Measurements from ENCODE around the gene LRRC72. TPM values are rescaled to one million over a fixed set of nuclear protein-coding genes. Genes with fewer than 3 reads are reported as not detected.

Gene LRRC72
- total RNA-seq, 1 donor from 2014 or later, result not detected

DNA sequence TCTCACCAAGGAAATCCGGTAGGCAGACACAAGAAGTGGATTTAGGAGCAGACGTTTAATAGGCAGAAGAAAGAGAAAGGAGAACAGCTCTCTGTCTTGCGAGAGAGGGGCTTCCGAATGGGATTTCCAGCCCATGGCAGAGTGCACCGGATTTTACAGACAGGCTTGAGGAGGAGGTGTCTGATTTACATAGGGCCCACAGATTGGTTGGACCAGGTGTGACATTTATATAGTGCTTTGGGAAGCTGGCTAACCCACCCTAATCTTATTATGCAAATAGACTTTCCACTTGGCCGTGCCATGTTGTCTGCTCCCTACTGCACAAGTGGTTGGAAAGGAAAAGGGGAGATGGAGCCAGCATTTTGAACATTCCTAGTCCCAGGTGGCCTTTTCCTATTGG lies 61.2 kb downstream of the LRRC72 start:
- H3K27ac Mint-ChIP-seq (ENCODE audit: unreplicated experiment), result no peak overlapping the region
- H3K36me3 Mint-ChIP-seq (ENCODE audit: low read depth, unreplicated experiment), result no peaks in the 10 kb centered on the region
- no peak overlapping the region for H3K27ac ChIP-seq (ENCODE audit: low read depth, low read length)
- TF ChIP-seq EZH2 (IDR thresholded peaks at IDR 0.05; ENCODE audit: insufficient read depth, low read length), result no peak
- TF ChIP-seq, protein P1, sequence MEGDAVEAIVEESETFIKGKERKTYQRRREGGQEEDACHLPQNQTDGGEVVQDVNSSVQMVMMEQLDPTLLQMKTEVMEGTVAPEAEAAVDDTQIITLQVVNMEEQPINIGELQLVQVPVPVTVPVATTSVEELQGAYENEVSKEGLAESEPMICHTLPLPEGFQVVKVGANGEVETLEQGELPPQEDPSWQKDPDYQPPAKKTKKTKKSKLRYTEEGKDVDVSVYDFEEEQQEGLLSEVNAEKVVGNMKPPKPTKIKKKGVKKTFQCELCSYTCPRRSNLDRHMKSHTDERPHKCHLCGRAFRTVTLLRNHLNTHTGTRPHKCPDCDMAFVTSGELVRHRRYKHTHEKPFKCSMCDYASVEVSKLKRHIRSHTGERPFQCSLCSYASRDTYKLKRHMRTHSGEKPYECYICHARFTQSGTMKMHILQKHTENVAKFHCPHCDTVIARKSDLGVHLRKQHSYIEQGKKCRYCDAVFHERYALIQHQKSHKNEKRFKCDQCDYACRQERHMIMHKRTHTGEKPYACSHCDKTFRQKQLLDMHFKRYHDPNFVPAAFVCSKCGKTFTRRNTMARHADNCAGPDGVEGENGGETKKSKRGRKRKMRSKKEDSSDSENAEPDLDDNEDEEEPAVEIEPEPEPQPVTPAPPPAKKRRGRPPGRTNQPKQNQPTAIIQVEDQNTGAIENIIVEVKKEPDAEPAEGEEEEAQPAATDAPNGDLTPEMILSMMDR (IDR thresholded peaks at IDR 0.05; ENCODE audit: insufficient read depth, low read depth, low read length), result no peak
- peaks cover 7% of the 10 kb centered on the region for H3K4me1 Mint-ChIP-seq (ENCODE audit: low read depth, unreplicated experiment)
- no peak for FAIRE-seq
- H3K9ac ChIP-seq (ENCODE audit: low read length), result no peak overlapping the region
- no peak overlapping the region for H2AFZ ChIP-seq (ENCODE audit: low read depth, low read length)
- H3K4me1 ChIP-seq (ENCODE audit: insufficient read depth, low read length), result no peaks in the 10 kb centered on the region
- H4K20me1 ChIP-seq (ENCODE audit: insufficient read depth, low read length), result no peaks in the 10 kb centered on the region
- H3K9me3 Mint-ChIP-seq (ENCODE audit: unreplicated experiment), result peaks cover 6% of the 10 kb centered on the region
- no peak overlapping the region for H3K4me3 Mint-ChIP-seq (ENCODE audit: unreplicated experiment)
- H3K36me3 ChIP-seq (ENCODE audit: insufficient read depth, low read length), result no peaks in the 10 kb centered on the region
- H3K4me3 ChIP-seq (ENCODE audit: insufficient read depth, low read depth, low read length), result no peak overlapping the region
- no peak for DNase-seq (ENCODE audit: low read depth)
- no peaks in the 10 kb centered on the region for H3K9me3 ChIP-seq (ENCODE audit: insufficient read depth, low read depth, low read length)
- no peaks in the 10 kb centered on the region for H3K79me2 ChIP-seq (ENCODE audit: insufficient read depth, low read length)
- H3K4me2 ChIP-seq (ENCODE audit: low read length), result no peak overlapping the region
- H3K27me3 ChIP-seq (ENCODE audit: insufficient read depth, low read length), result no peaks in the 10 kb centered on the region
- H3K27me3 Mint-ChIP-seq (ENCODE audit: low read depth, unreplicated experiment), result no peaks in the 10 kb centered on the region

DNA sequence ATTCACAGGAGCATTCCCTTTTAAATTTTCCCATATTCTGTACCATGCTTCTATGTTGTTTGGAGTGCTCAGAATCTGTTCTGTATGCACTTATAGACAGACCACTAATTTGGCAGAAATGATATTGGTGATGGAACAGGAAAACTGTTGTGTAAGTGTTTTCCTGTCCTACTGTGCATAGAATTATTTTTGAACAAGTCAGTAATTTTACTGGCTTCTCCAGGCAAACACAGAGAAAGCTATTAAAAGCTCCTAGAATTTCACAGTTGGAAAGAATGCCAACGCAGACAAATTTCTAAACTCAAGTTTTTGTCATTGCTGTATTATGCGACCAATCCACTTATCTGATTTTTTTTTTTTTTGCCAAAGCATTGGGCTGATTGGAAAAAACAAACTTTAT lies 63.3 kb downstream of the LRRC72 start:
- Histone ChIP-seq H3K4me1 (ENCODE audit: insufficient read depth, low read length) (no peaks in the 10 kb centered on the region), H3K27ac (ENCODE audit: low read depth, low read length) (no peak overlapping the region), H3K79me2 (ENCODE audit: insufficient read depth, low read length) (no peaks in the 10 kb centered on the region), H3K4me2 (ENCODE audit: low read length) (no peak overlapping the region), H3K36me3 (ENCODE audit: insufficient read depth, low read length) (no peaks in the 10 kb centered on the region), H2AFZ (ENCODE audit: low read depth, low read length) (no peak overlapping the region), H3K27me3 (ENCODE audit: insufficient read depth, low read length) (no peaks in the 10 kb centered on the region), H3K9me3 (ENCODE audit: insufficient read depth, low read depth, low read length) (no peaks in the 10 kb centered on the region), H3K9ac (ENCODE audit: low read length) (no peak overlapping the region), H4K20me1 (ENCODE audit: insufficient read depth, low read length) (no peaks in the 10 kb centered on the region), H3K4me3 (ENCODE audit: insufficient read depth, low read depth, low read length) (no peak overlapping the region)
- TF ChIP-seq, protein P1 (IDR thresholded peaks at IDR 0.05; ENCODE audit: insufficient read depth, low read depth, low read length), result no peak
- TF ChIP-seq EZH2 (IDR thresholded peaks at IDR 0.05; ENCODE audit: insufficient read depth, low read length), result no peak
- H3K4me1 Mint-ChIP-seq (ENCODE audit: low read depth, unreplicated experiment), result peaks cover 15% of the 10 kb centered on the region
- H3K27me3 Mint-ChIP-seq (ENCODE audit: low read depth, unreplicated experiment), result no peaks in the 10 kb centered on the region
- H3K4me3 Mint-ChIP-seq (ENCODE audit: unreplicated experiment), result no peak overlapping the region
- H3K9me3 Mint-ChIP-seq (ENCODE audit: unreplicated experiment), result peaks cover 6% of the 10 kb centered on the region
- no peak for FAIRE-seq
- no peak for DNase-seq (ENCODE audit: low read depth)
- no peaks in the 10 kb centered on the region for H3K36me3 Mint-ChIP-seq (ENCODE audit: low read depth, unreplicated experiment)
- no peak overlapping the region for H3K27ac Mint-ChIP-seq (ENCODE audit: unreplicated experiment)

DNA sequence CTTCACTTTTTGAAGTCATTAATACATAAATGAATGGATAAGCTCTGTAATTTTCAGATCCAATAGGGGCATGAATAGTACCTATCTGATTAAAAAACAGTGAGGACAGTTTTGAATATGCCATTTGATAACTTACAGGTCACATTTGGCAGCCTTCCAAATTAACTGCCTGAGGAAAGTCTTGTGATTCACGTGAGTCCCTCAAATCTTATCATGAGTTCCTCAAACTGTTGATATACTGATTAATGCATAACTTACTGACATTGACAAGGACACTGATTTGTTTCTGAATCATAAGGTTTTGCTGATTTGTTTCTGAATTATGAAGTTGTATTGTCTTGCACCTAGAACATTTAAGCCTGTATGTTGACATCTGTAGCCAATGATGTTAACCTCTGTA lies 63.8 kb downstream of the LRRC72 start:
- TF ChIP-seq, protein P1 (IDR thresholded peaks at IDR 0.05; ENCODE audit: insufficient read depth, low read depth, low read length), result no peak
- TF ChIP-seq EZH2 (IDR thresholded peaks at IDR 0.05; ENCODE audit: insufficient read depth, low read length), result no peak
- Mint-ChIP-seq H3K36me3 (ENCODE audit: low read depth, unreplicated experiment) (no peaks in the 10 kb centered on the region), H3K4me3 (ENCODE audit: unreplicated experiment) (no peak overlapping the region), H3K4me1 (ENCODE audit: low read depth, unreplicated experiment) (peaks cover 16% of the 10 kb centered on the region), H3K27me3 (ENCODE audit: low read depth, unreplicated experiment) (no peaks in the 10 kb centered on the region), H3K27ac (ENCODE audit: unreplicated experiment) (no peak overlapping the region), H3K9me3 (ENCODE audit: unreplicated experiment) (peaks cover 4% of the 10 kb centered on the region)
- Histone ChIP-seq H2AFZ (ENCODE audit: low read depth, low read length) (no peak overlapping the region), H3K9me3 (ENCODE audit: insufficient read depth, low read depth, low read length) (no peaks in the 10 kb centered on the region), H3K9ac (ENCODE audit: low read length) (no peak overlapping the region), H3K4me3 (ENCODE audit: insufficient read depth, low read depth, low read length) (no peak overlapping the region), H3K4me2 (ENCODE audit: low read length) (no peak overlapping the region), H3K27ac (ENCODE audit: low read depth, low read length) (no peak overlapping the region), H4K20me1 (ENCODE audit: insufficient read depth, low read length) (no peaks in the 10 kb centered on the region), H3K27me3 (ENCODE audit: insufficient read depth, low read length) (no peaks in the 10 kb centered on the region), H3K36me3 (ENCODE audit: insufficient read depth, low read length) (no peaks in the 10 kb centered on the region), H3K79me2 (ENCODE audit: insufficient read depth, low read length) (no peaks in the 10 kb centered on the region), H3K4me1 (ENCODE audit: insufficient read depth, low read length) (no peaks in the 10 kb centered on the region)
- no peak for FAIRE-seq
- no peak for DNase-seq (ENCODE audit: low read depth)

Measured in astrocyte (in vitro differentiated cells and primary cell).